HepG2 (cell line): ENCODE measurements around the gene METTL22. TPM values are rescaled to one million over a fixed set of nuclear protein-coding genes. Genes with fewer than 3 reads are reported as not detected.
A peak's percentile ranks its signal among the peaks of the same experiment; 100 is the strongest.

Experiments
- ELF3 ChIP-seq: IDR thresholded peaks from 2 replicates; pipeline ENCODE4 v1.6.1; 2016; ENCODE audit warnings: missing genetic modification reagents, missing compliant biosample characterization
- ERF ChIP-seq: IDR thresholded peaks from 2 replicates; pipeline ENCODE4 v1.6.1; 2018; ENCODE audit warnings: missing biosample characterization, missing genetic modification reagents
- HOXD1 ChIP-seq: sonication (generic); formaldehyde crosslinking; IDR thresholded peaks from 2 replicates; pipeline ENCODE4 v1.5.0; 2020; ENCODE audit warnings: missing genetic modification reagents
- NKX3-1 ChIP-seq: sonication (generic); formaldehyde crosslinking; IDR thresholded peaks from 2 replicates; pipeline ENCODE4 v1.5.0; 2020; ENCODE audit warnings: missing genetic modification reagents
- PTBP1 ChIP-seq: fragments of 200-400 bp; formaldehyde crosslinking; IDR thresholded peaks from 2 replicates; pipeline ENCODE4 v1.6.1; 2018; ENCODE audit warnings: low read length, low read depth; ENCODE audit not compliant: poor library complexity, severe bottlenecking
- SNAI1 ChIP-seq: sonication (generic); formaldehyde crosslinking; IDR thresholded peaks from 2 replicates; pipeline ENCODE4 v1.5.0; 2020; ENCODE audit warnings: mild to moderate bottlenecking, missing genetic modification reagents, borderline replicate concordance
- SRF ChIP-seq: IDR thresholded peaks from 2 replicates; pipeline ENCODE4 v1.6.1; 2011; ENCODE audit warnings: mild to moderate bottlenecking, low read depth, low read length, moderate library complexity
- YY1 ChIP-seq: IDR thresholded peaks from 2 replicates; pipeline ENCODE4 v1.6.1; 2011; ENCODE audit warnings: low read length, low read depth, moderate library complexity, mild to moderate bottlenecking; ENCODE audit not compliant: insufficient read depth, insufficient replicate concordance
- ZBTB7B ChIP-seq: sonication (generic); formaldehyde crosslinking; IDR thresholded peaks from 2 replicates; pipeline ENCODE4 v1.4.0; 2020; ENCODE audit warnings: missing genetic modification reagents
- ZKSCAN5 ChIP-seq: sonication (generic); formaldehyde crosslinking; IDR thresholded peaks from 2 replicates; pipeline ENCODE4 v1.5.1; 2020; ENCODE audit warnings: mild to moderate bottlenecking, missing genetic modification reagents
- ZNF160 ChIP-seq: sonication (generic); formaldehyde crosslinking; IDR thresholded peaks from 2 replicates; pipeline ENCODE4 v1.8.0; 2022; ENCODE audit warnings: mild to moderate bottlenecking, inconsistent platforms, missing genetic modification reagents
- ZNF230 ChIP-seq: sonication (generic); formaldehyde crosslinking; IDR thresholded peaks from 2 replicates; pipeline ENCODE4 v1.4.0; 2020; ENCODE audit warnings: mild to moderate bottlenecking, missing genetic modification reagents
- ZNF430 ChIP-seq: sonication (generic); formaldehyde crosslinking; IDR thresholded peaks from 2 replicates; pipeline ENCODE4 v1.9.0; 2021; ENCODE audit warnings: mild to moderate bottlenecking, missing genetic modification reagents
- polyA plus RNA-seq, 8 experiments: library from polyadenylated mRNA; depleted of rRNA in 3 of 8; stranded (reverse) in 7 of 8; unstranded in 1 of 8; fragments of >200 nt; fragmentation: Illumina TruSeq in 4 of 8; extraction: Trizol in 4 of 8; gene quantifications; 2 replicates each; pipeline versions ENCODE4 v1.2.1 to v1.2.3, GENCODE V29; 2011 to 2016; ENCODE audit warnings: low read depth in 4 of 8, missing spikeins in 1 of 8, mixed read lengths in 1 of 8; ENCODE audit not compliant: insufficient read depth in 1 of 8
- total RNA-seq, 5 experiments: library from RNA; depleted of rRNA; stranded (reverse); fragments of >200 nt; fragmentation: Illumina TruSeq; extraction: Trizol; gene quantifications; 2 replicates each; pipeline ENCODE4 v1.2.3, GENCODE V29; 2016; ENCODE audit warnings: low read depth in 1 of 5
- TF ChIP-seq, protein P1 (sequence below): sonication (generic); formaldehyde crosslinking; IDR thresholded peaks from 2 replicates; pipeline ENCODE4 v1.5.0; 2020; ENCODE audit warnings: mild to moderate bottlenecking, missing genetic modification reagents
- TF ChIP-seq, protein P2 (sequence below): sonication (generic); formaldehyde crosslinking; IDR thresholded peaks from 2 replicates; pipeline ENCODE4 v1.5.1; 2020; ENCODE audit warnings: missing genetic modification reagents, mild to moderate bottlenecking, borderline replicate concordance
- TF ChIP-seq, protein P3 (sequence below): sonication (generic); formaldehyde crosslinking; conservative IDR thresholded peaks from 2 replicates; pipeline ENCODE4 v1.8.0; 2022; ENCODE audit warnings: missing genetic modification reagents
- TF ChIP-seq, protein P4 (sequence below): sonication (generic); formaldehyde crosslinking; IDR thresholded peaks from 2 replicates; pipeline ENCODE4 v1.4.0; 2020; ENCODE audit warnings: missing genetic modification reagents, borderline replicate concordance

METTL22 gene
- total and polyA plus RNA-seq, 2 of the 13 experiments (the other 11 are each of a cell fraction or from before 2014, with no cell fraction given) = 36.2 to 94.8 TPM

DNA sequence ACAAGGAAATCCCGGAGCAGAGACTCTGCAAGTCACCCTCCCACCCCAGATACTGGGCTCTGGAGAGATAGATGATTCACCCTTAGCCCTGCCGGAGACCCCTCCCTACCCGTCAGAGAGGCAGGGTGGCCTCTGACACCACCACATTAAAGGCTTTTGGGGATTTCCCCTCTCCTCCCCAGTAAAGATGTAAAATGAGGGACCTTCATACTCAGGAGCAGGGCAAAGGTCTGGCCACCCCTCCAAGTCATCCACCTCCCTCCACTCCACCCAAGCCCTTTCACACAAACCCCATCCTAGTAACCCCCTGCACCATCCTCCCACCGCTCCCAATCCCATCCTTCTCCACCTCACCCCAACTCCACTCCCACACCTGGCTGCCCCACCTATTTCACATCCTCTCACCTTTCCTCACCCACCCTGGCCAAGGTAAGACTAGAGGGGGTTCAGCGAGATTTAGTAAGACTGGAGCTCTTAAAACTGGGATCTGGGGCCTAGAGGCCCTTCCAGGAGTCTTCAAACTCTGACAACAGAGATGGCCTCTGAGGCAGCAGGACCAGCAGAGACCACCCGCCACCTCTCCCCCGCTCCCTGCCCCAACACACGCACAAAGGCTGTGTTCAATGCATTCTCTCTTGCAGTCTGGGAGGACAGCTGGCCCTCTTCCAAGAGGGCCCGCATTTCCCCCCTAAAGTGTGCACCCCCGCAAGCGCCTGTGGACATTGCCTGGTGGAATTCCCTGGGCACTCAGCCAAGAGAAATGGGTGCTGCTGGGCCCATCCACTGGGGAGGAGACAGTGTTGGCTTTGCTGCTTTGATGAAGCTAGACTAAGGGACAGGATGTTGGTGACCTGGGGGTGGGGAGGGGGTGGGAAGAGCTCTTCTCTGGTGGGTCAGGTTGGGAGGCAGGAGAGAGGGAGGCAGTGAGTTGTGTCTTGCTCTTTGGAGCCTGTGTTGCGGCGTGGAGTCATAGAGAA is 54.0 kb downstream of the METTL22 start (continued):
- TF ChIP-seq NKX3-1 (CRISPR knock-in tag) = no peak
- TF ChIP-seq, protein P1, sequence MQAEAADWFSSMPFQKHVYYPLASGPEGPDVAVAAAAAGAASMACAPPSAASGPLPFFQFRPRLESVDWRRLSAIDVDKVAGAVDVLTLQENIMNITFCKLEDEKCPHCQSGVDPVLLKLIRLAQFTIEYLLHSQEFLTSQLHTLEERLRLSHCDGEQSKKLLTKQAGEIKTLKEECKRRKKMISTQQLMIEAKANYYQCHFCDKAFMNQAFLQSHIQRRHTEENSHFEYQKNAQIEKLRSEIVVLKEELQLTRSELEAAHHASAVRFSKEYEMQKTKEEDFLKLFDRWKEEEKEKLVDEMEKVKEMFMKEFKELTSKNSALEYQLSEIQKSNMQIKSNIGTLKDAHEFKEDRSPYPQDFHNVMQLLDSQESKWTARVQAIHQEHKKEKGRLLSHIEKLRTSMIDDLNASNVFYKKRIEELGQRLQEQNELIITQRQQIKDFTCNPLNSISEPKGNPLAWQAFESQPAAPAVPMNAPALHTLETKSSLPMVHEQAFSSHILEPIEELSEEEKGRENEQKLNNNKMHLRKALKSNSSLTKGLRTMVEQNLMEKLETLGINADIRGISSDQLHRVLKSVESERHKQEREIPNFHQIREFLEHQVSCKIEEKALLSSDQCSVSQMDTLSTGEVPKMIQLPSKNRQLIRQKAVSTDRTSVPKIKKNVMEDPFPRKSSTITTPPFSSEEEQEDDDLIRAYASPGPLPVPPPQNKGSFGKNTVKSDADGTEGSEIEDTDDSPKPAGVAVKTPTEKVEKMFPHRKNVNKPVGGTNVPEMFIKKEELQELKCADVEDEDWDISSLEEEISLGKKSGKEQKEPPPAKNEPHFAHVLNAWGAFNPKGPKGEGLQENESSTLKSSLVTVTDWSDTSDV = no peak
- TF ChIP-seq, protein P2, sequence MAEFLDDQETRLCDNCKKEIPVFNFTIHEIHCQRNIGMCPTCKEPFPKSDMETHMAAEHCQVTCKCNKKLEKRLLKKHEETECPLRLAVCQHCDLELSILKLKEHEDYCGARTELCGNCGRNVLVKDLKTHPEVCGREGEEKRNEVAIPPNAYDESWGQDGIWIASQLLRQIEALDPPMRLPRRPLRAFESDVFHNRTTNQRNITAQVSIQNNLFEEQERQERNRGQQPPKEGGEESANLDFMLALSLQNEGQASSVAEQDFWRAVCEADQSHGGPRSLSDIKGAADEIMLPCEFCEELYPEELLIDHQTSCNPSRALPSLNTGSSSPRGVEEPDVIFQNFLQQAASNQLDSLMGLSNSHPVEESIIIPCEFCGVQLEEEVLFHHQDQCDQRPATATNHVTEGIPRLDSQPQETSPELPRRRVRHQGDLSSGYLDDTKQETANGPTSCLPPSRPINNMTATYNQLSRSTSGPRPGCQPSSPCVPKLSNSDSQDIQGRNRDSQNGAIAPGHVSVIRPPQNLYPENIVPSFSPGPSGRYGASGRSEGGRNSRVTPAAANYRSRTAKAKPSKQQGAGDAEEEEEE (CRISPR knock-in tag) = no peak
- peak; percentile 85 for TF ChIP-seq PTBP1
- TF ChIP-seq ELF3 (CRISPR knock-in tag) = peak; percentile 51
- no peak for TF ChIP-seq ZNF230 (CRISPR knock-in tag)
- peak; percentile 83 for TF ChIP-seq ZBTB7B (CRISPR knock-in tag)
- TF ChIP-seq HOXD1 (CRISPR knock-in tag) = 0 out of 2 replicates have a peak, but pooled peaks have one; percentile 36
- TF ChIP-seq, protein P3, sequence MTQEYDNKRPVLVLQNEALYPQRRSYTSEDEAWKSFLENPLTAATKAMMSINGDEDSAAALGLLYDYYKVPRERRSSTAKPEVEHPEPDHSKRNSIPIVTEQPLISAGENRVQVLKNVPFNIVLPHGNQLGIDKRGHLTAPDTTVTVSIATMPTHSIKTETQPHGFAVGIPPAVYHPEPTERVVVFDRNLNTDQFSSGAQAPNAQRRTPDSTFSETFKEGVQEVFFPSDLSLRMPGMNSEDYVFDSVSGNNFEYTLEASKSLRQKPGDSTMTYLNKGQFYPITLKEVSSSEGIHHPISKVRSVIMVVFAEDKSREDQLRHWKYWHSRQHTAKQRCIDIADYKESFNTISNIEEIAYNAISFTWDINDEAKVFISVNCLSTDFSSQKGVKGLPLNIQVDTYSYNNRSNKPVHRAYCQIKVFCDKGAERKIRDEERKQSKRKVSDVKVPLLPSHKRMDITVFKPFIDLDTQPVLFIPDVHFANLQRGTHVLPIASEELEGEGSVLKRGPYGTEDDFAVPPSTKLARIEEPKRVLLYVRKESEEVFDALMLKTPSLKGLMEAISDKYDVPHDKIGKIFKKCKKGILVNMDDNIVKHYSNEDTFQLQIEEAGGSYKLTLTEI (CRISPR knock-in tag) = no peak
- peak; percentile 37 for TF ChIP-seq YY1
- TF ChIP-seq, protein P4, sequence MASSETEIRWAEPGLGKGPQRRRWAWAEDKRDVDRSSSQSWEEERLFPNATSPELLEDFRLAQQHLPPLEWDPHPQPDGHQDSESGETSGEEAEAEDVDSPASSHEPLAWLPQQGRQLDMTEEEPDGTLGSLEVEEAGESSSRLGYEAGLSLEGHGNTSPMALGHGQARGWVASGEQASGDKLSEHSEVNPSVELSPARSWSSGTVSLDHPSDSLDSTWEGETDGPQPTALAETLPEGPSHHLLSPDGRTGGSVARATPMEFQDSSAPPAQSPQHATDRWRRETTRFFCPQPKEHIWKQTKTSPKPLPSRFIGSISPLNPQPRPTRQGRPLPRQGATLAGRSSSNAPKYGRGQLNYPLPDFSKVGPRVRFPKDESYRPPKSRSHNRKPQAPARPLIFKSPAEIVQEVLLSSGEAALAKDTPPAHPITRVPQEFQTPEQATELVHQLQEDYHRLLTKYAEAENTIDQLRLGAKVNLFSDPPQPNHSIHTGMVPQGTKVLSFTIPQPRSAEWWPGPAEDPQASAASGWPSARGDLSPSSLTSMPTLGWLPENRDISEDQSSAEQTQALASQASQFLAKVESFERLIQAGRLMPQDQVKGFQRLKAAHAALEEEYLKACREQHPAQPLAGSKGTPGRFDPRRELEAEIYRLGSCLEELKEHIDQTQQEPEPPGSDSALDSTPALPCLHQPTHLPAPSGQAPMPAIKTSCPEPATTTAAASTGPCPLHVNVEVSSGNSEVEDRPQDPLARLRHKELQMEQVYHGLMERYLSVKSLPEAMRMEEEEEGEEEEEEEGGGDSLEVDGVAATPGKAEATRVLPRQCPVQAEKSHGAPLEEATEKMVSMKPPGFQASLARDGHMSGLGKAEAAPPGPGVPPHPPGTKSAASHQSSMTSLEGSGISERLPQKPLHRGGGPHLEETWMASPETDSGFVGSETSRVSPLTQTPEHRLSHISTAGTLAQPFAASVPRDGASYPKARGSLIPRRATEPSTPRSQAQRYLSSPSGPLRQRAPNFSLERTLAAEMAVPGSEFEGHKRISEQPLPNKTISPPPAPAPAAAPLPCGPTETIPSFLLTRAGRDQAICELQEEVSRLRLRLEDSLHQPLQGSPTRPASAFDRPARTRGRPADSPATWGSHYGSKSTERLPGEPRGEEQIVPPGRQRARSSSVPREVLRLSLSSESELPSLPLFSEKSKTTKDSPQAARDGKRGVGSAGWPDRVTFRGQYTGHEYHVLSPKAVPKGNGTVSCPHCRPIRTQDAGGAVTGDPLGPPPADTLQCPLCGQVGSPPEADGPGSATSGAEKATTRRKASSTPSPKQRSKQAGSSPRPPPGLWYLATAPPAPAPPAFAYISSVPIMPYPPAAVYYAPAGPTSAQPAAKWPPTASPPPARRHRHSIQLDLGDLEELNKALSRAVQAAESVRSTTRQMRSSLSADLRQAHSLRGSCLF (CRISPR knock-in tag) = no peak
- TF ChIP-seq SNAI1 (CRISPR knock-in tag) = no peak
- 0 out of 2 replicates have a peak, but pooled peaks have one; percentile 53 for TF ChIP-seq ZNF430 (CRISPR knock-in tag)
- no peak for TF ChIP-seq ZNF160
- no peak for TF ChIP-seq ERF (CRISPR knock-in tag)
- no peak for TF ChIP-seq SRF
- TF ChIP-seq ZKSCAN5 (CRISPR knock-in tag) = no peak
